ENCODE measurements around the gene SHROOM3. TPM values are rescaled to one million over a fixed set of nuclear protein-coding genes. Genes with fewer than 3 reads are reported as not detected.
"Not testable (repeated sequence)": the region's sequence is repeated elsewhere in the genome, so short reads cannot be mapped to it uniquely, and the experiment has no call there.

SHROOM3 gene
- total RNA-seq, 1 donor from 2014 or later, result 320 TPM

GRCh38 chr4:76722838-76723237, 287.8 kb downstream of the SHROOM3 start:
- DNase-seq (ENCODE audit: low spot score), result no peak

DNA sequence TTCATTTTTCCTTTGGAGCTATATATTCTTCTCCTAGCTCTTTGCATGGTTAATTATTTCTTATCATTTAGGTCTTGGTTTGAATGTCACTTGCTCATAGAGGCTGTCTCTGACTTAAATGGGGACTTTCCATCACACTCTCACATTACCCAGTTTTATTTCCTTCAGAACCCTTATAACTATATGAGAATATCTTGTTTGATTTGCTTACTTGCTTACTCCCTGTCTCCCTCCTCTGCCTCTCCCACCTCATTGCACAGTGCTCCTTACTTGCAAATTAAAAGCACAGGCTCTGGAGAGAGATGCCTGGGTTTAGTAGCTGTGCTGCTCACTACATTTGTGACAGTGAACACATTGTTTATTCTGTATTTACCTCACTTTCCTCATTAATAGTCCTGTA, 288.3 kb downstream of the SHROOM3 start:
- no peak for DNase-seq (ENCODE audit: low spot score)

DNA sequence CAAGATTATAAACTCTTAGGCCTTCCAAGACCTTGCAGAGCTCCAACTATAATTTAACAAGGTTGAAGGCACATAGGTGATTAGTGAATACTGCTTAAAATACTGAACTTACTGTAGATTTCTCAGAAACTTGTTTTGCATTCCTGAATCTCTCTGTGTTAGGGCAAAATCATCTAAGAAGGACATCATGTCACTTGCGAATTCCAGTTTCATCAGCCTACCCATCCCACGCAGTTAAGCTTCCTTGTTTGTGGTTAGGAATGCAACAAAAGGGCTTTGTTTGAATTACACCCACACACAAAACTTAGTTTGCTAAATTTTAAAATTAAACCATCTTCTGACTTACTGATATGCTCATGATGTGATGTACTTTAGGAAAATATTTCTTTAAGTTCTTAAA, 288.9 kb downstream of the SHROOM3 start:
- DNase-seq (ENCODE audit: low spot score), result no peak

DNA sequence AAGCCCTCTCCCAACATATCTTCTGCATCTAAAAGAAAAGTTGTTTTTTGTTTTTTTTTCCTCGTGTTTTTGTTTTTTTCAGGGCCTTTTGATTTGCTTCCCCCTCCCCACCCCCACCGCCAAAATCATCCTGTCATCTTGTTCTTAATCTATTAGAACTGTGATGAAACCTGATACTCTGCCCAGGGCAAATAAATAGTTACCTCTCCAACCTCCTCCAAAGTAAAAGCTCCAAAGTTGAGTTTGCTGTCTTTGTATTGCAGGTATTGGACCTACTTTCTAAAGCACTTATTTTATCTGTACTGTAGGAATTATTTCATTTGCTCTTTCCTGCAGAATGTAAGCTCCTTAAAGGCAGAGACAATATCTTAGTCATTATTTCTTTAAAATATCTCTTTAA, 290.0 kb downstream of the SHROOM3 start:
- no peak for DNase-seq (ENCODE audit: low spot score)

DNA sequence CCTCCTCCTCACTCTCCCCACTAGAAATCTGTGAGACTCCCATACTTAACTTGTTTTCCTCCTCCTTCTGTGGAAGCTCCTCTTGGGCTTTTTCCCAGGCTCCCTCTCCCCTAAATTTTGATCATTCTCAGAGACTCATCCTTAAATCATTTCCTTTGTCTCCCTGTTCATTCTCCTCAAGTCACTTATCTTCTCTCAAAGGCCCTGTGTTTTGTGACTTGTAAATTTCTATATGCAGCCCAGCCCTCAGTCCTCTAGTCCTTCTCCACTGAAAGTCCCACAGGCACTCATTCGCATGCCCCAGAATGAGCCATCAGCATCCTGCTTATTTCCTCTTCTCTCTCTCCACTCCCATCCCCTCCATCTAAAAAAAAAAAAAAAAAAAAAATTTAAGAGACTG, 291.1 kb downstream of the SHROOM3 start:
- DNase-seq (ENCODE audit: low spot score), result no peak

GRCh38 chr4:76726631-76727030, 291.6 kb downstream of the SHROOM3 start:
- no peak for DNase-seq (ENCODE audit: low spot score)

GRCh38 chr4:76727934-76728333, 292.9 kb downstream of the SHROOM3 start:
- not testable (repeated sequence) for DNase-seq (ENCODE audit: low spot score)

- no peak for DNase-seq (ENCODE audit: low spot score)
Observed at GRCh38 chr4:76729460-76729859, 294.4 kb downstream of the SHROOM3 start.

- no peak for DNase-seq (ENCODE audit: low spot score)
Observed at GRCh38 chr4:76729980-76730379, 295.0 kb downstream of the SHROOM3 start.

DNA sequence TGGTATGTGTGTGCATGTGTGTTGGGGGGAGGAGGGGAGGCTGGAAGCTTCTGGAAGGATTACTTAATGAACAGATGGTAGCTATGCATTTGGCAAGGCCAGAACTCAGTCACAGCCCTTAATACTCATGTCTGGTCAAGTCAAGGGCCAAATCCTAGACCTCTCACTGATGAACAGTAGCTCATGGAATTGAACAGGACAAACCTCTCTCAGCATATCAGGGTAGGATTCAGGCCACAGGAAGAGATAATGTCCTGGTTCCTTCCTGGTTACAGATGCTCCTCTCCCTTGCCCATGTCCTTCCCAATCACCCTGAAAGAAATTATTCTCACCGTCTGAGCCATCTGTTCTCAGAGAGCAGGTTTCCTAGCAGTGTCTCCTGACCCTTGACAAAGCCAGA, 297.2 kb downstream of the SHROOM3 start:
- no peak for DNase-seq (ENCODE audit: low spot score)

DNA sequence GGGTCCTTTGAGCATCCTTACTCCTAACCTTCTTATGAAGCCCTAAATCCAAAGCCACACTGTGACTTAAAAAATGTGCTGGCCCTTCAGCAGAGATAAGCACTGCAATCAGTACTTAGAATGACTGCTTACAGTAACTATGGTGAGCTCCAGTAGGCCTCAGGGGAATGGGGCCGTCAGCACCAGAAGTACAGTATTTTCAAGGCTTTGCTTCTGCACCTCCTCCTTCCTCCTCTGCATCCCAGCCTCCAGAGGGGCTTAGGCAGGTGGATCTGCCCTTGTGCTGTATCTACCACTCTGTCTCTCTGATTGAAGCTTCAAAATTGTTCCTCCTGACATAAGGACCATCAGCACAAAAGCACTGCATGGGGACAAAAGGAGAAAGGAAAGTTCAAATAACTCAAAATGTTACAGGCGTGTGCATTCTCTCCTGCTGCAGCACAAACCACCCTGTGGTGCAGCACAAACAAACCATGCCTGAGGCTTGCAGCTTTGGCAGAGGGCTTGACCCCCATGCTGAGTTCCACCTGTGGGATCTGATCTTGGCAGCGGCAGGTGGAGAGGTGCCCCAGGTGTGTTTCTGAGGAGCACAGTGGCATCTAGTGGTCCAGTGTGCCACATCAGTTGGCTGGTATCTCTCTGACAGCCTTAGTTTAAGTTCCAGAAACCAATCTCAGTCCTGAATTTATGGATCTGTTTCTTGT, 298.2 kb downstream of the SHROOM3 start:
- no peak for DNase-seq (ENCODE audit: low spot score)

DNA sequence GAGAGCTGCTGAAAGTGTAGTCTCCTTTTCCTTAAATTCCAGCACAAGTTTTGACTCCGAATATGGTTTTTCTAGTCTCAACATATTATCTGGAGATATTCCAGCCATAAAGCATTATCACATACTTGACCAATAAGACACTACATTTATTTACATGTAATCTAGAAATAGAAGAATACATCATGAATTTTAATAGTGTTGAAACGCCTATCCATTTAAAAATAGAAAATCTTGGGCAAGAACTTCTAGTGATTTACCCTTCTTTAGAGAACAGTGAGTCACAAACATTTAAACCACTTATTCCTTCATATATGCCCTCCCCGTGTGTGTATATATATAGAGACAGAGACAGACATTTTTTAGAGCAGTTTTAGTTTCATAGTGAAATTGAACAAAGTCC, 301.4 kb downstream of the SHROOM3 start:
- DNase-seq (ENCODE audit: low spot score), result no peak

GRCh38 chr4:76737180-76737579, 302.2 kb downstream of the SHROOM3 start:
- no peak for DNase-seq (ENCODE audit: low spot score)

DNA sequence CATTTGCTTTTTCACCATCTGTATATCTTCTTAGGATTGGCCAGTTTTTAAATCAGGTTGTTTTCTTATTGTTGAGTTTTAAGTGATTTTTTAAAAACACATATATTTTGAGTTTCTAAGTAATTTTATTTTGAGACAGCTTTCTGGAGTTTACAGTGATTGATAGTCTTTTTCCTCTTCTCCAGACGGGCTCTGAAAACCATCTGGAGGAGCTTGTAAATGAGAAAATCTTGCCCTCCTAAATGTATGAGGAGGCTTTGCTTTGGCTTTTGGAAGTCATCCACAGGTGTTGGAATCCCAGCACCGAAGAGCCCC, 302.7 kb downstream of the SHROOM3 start:
- DNase-seq (ENCODE audit: low spot score), result no peak

- DNase-seq (ENCODE audit: low spot score), result no peak
Observed at GRCh38 chr4:76738086-76738931, 303.3 kb downstream of the SHROOM3 start.

GRCh38 chr4:76740192-76740591, 305.2 kb downstream of the SHROOM3 start:
- no peak for DNase-seq (ENCODE audit: low spot score)

DNA sequence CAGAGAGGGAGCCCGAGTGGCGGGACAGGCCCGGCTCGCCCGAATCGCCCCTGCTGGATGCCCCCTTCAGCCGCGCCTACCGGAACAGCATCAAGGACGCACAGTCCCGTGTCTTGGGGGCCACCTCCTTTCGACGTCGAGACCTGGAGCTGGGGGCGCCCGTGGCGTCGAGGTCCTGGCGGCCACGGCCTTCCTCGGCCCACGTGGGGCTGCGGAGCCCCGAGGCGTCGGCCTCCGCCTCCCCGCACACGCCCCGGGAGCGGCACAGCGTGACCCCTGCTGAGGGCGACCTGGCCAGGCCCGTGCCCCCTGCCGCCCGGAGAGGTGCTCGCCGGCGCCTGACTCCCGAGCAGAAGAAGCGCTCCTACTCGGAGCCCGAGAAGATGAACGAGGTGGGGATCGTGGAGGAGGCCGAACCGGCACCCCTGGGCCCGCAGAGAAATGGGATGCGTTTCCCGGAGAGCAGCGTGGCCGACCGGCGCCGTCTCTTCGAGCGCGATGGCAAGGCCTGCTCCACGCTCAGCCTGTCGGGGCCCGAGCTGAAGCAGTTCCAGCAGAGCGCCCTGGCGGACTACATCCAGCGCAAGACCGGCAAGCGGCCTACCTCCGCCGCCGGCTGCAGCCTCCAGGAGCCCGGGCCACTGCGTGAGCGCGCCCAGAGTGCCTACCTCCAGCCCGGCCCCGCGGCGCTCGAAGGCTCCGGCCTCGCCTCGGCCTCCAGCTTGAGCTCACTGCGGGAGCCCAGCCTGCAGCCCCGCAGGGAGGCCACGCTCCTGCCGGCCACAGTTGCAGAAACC, 306.0 kb downstream of the SHROOM3 start:
- no peak for DNase-seq (ENCODE audit: low spot score)

- no peak for DNase-seq (ENCODE audit: low spot score)
Observed at GRCh38 chr4:76741663-76742020, 306.6 kb downstream of the SHROOM3 start.

DNA sequence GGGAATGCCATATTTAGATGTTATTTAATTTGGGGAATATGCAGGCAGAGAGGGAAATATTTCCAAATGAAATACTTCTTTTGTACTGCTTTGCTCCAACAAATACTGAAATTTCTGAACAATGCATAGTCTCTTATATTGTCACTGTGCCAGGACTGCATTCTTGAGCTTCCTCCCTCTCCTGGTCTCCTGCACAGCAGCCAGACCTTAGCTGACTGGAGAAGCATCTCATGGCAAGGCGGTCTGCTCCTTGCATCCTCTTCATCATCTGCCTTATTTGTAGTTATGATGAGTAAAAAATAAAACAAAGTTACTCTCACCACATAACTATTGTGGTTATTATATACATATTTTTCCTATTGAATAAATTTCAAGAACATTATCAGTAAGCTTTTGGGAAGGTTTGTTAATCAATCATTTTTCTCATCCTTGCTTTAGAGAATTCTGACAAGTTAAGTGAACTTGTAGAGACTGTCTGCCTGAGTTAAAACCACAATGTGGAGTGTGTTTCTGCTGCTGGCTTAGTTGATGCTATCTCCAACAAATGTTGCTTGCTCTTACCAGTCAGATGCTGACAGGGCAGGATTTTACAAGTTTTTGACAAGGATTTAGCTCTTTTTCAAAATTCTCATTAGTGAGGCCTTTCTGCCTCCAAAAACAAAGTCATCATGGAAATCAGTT, 309.4 kb downstream of the SHROOM3 start:
- DNase-seq (ENCODE audit: low spot score), result no peak

GRCh38 chr4:76745240-76745639, 310.2 kb downstream of the SHROOM3 start:
- no peak for DNase-seq (ENCODE audit: low spot score)

GRCh38 chr4:76747563-76747962, 312.5 kb downstream of the SHROOM3 start:
- no peak for DNase-seq (ENCODE audit: low spot score)

- DNase-seq (ENCODE audit: low spot score), result peak; percentile 50
Observed at GRCh38 chr4:76748649-76749048, 313.6 kb downstream of the SHROOM3 start.
